ENCODE data around the gene KCNJ11. TPM values are rescaled to one million over a fixed set of nuclear protein-coding genes. Genes with fewer than 3 reads are reported as not detected.
A peak's percentile ranks its signal among the peaks of the same experiment; 100 is the strongest.

Gene KCNJ11
- total and polyA plus RNA-seq, 2 of the 4 experiments (the other 2 are of a cell fraction) = not detected

DNA sequence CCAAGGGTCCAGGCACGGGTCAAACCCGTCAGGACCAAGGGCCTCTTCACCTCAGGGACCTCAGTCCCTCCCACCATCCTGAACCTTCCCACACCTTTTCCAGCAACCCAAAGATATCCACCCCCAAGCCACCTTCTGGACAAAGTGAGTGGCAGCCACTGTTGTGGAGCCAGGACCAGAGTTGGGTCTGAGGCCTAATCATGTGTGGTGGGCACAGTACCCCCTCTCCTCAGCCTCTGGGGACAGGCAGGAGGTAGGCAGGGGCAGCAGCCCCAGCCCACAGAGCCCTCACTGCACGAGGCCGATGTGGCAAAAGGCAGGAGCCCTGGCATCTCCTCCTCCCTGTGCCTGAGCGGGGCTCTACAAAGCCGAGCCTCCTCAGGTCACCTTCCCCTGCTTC lies 2.5 kb downstream of the KCNJ11 start:
- Histone ChIP-seq H2AK9ac (replicated peaks; ENCODE audit: low read depth, low read length, poor library complexity) (no peak overlapping the region), H3K9me3 (ENCODE audit: control insufficient read depth, insufficient read depth, low read length) (no peaks in the 10 kb centered on the region), H4K20me1 (ENCODE audit: insufficient read depth, low read length) (no peaks in the 10 kb centered on the region), H2BK20ac (ENCODE audit: low read depth, low read length) (no peak overlapping the region), H3K4me1 (ENCODE audit: control insufficient read depth, insufficient read depth, low read length) (peaks cover 5% of the 10 kb centered on the region), H3K9ac (ENCODE audit: low read depth, low read length) (no peak overlapping the region), H3K18ac (ENCODE audit: low read depth, low read length) (no peak overlapping the region), H3K14ac (replicated peaks; ENCODE audit: low read depth, low read length) (no peak overlapping the region), H3K36me3 (ENCODE audit: control insufficient read depth, insufficient read depth, low read length) (no peaks in the 10 kb centered on the region), H3K27ac (ENCODE audit: insufficient read depth, low read length) (no peak overlapping the region), H2AK5ac (ENCODE audit: low read depth, low read length) (no peak overlapping the region), H3K79me1 (ENCODE audit: low read depth in 1 of 2, low read length in 2 of 2) (no peaks in the 10 kb centered on the region), H3K4me3 (ENCODE audit: insufficient read depth, low read depth, low read length) (no peak overlapping the region), H3K56ac (ENCODE audit: extremely low read depth, insufficient read depth, low read length) (no peak overlapping the region), H2BK120ac (ENCODE audit: low read depth, low read length) (no peak overlapping the region), H3K4me2 (ENCODE audit: low read depth, low read length) (no peak overlapping the region), H3K23ac (ENCODE audit: low read depth, low read length) (no peak overlapping the region), H3K4ac (ENCODE audit: low read depth, low read length) (no peak overlapping the region), H2BK5ac (ENCODE audit: low read depth, low read length, poor library complexity, severe bottlenecking) (no peak overlapping the region), H3K27me3 (ENCODE audit: control insufficient read depth, insufficient read depth, low read length) (peaks cover 15% of the 10 kb centered on the region; the same call in 1 of the 2 replicates), H4K5ac (ENCODE audit: low read depth, low read length) (no peak overlapping the region), H2AFZ (replicated peaks; ENCODE audit: low read length, poor library complexity) (peak overlapping the region; percentile 39), H2BK15ac (ENCODE audit: low read depth, low read length) (no peak overlapping the region), H4K91ac (ENCODE audit: insufficient read depth, low read depth, low read length) (no peak overlapping the region), H4K8ac (ENCODE audit: low read depth in 2 of 2, low read length in 2 of 2) (no peak overlapping the region), H3K9me1 (ENCODE audit: insufficient read depth, low read length) (peaks cover 20% of the 10 kb centered on the region)
- dilution Hi-C loops (cut with HindIII; ENCODE audit: low sequenced_read_pairs, unreplicated experiment) (no loop called here), in situ Hi-C loops (cut with MboI; ENCODE audit: low sequenced_read_pairs) (no loop called here), intact Hi-C loops (cut with micrococcal nuclease) (no loop called here)
- CTCF ChIA-PET = interaction anchor here (1.2 kb wide), 1 partner anchor 156 kb away, joined by 3 read pairs; no protein-coding TSS in a partner anchor
- no peak for TF ChIP-seq SMC3 (IDR thresholded peaks at IDR 0.05; ENCODE audit: low read depth, low read length)
- TF ChIP-seq NFE2L2 (IDR thresholded peaks at IDR 0.05; ENCODE audit: low read depth, low read length) = no peak
- TF ChIP-seq, protein P1, sequence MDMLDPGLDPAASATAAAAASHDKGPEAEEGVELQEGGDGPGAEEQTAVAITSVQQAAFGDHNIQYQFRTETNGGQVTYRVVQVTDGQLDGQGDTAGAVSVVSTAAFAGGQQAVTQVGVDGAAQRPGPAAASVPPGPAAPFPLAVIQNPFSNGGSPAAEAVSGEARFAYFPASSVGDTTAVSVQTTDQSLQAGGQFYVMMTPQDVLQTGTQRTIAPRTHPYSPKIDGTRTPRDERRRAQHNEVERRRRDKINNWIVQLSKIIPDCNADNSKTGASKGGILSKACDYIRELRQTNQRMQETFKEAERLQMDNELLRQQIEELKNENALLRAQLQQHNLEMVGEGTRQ (IDR thresholded peaks at IDR 0.05; ENCODE audit: low read depth, low read length) = no peak
- TF ChIP-seq MAZ (IDR thresholded peaks at IDR 0.05; ENCODE audit: borderline replicate concordance, low read depth, low read length) = no peak
- no peak for TF ChIP-seq CEBPB (IDR thresholded peaks at IDR 0.05; ENCODE audit: low read depth, low read length)
- TF ChIP-seq MXI1 (IDR thresholded peaks at IDR 0.05; ENCODE audit: borderline replicate concordance, low read depth, low read length) = no peak
- no peak for TF ChIP-seq RFX5 (IDR thresholded peaks at IDR 0.05; ENCODE audit: low read depth, low read length)
- no peak for TF ChIP-seq FOS (IDR thresholded peaks at IDR 0.05; ENCODE audit: low read depth, low read length)
- TF ChIP-seq MAFK (IDR thresholded peaks at IDR 0.05; ENCODE audit: low read depth, low read length) = no peak
- TF ChIP-seq, protein P2, sequence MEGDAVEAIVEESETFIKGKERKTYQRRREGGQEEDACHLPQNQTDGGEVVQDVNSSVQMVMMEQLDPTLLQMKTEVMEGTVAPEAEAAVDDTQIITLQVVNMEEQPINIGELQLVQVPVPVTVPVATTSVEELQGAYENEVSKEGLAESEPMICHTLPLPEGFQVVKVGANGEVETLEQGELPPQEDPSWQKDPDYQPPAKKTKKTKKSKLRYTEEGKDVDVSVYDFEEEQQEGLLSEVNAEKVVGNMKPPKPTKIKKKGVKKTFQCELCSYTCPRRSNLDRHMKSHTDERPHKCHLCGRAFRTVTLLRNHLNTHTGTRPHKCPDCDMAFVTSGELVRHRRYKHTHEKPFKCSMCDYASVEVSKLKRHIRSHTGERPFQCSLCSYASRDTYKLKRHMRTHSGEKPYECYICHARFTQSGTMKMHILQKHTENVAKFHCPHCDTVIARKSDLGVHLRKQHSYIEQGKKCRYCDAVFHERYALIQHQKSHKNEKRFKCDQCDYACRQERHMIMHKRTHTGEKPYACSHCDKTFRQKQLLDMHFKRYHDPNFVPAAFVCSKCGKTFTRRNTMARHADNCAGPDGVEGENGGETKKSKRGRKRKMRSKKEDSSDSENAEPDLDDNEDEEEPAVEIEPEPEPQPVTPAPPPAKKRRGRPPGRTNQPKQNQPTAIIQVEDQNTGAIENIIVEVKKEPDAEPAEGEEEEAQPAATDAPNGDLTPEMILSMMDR (conservative IDR thresholded peaks at IDR 0.05; ENCODE audit: low read depth, low read length) = no peak
- no peak for TF ChIP-seq RCOR1 (IDR thresholded peaks at IDR 0.05; ENCODE audit: insufficient replicate concordance, low read length)
- TF ChIP-seq BHLHE40 (IDR thresholded peaks at IDR 0.05; ENCODE audit: low read depth, low read length) = no peak
- TF ChIP-seq CHD1 (IDR thresholded peaks at IDR 0.05; ENCODE audit: low read depth, low read length) = no peak
- TF ChIP-seq POLR2A (IDR thresholded peaks at IDR 0.05; ENCODE audit: low read depth, low read length) = no peak
- TF ChIP-seq, protein P3, sequence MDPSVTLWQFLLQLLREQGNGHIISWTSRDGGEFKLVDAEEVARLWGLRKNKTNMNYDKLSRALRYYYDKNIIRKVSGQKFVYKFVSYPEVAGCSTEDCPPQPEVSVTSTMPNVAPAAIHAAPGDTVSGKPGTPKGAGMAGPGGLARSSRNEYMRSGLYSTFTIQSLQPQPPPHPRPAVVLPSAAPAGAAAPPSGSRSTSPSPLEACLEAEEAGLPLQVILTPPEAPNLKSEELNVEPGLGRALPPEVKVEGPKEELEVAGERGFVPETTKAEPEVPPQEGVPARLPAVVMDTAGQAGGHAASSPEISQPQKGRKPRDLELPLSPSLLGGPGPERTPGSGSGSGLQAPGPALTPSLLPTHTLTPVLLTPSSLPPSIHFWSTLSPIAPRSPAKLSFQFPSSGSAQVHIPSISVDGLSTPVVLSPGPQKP (IDR thresholded peaks at IDR 0.05; ENCODE audit: borderline replicate concordance, low read depth, low read length) = no peak
- TF ChIP-seq RAD21 (IDR thresholded peaks at IDR 0.05; ENCODE audit: low read length) = no peak
- DNase-seq (no peak), ATAC-seq (ENCODE audit: low read depth) (no peak)
- POLR2A ChIA-PET (ENCODE audit: unreplicated experiment) = no interaction called here
- no TSS peak for BruUV-seq (replicated peaks)
- 57% methylated on average over 1 of the region's 6 CpGs; no CpG with 5 or more reads in 1 of the 2 experiments for WGBS, 2 experiments (ENCODE audit: extremely low coverage in 2 of 2, insufficient read length in 1 of 2)
